ENCODE data around the gene MTG2.
"Not testable (repeated sequence)": the region's sequence is repeated elsewhere in the genome, so short reads cannot be mapped to it uniquely, and the experiment has no call there.

MTG2 gene

GRCh38 chr20:62142252-62143080 is 40.4 kb upstream of the MTG2 start:
- Mint-ChIP-seq H3K27ac (peak overlapping the region; percentile 91 to 98), H3K9me3 (no peaks in the 10 kb centered on the region), H3K4me3 (peak overlapping the region; percentile 88 to 93), H3K4me1 (peaks cover 64% of the 10 kb centered on the region), H3K27me3 (no peaks in the 10 kb centered on the region)
- DNase-seq = peak in 1 of 2 donors; percentile 22
- peak; percentile 18 for ATAC-seq

DNA sequence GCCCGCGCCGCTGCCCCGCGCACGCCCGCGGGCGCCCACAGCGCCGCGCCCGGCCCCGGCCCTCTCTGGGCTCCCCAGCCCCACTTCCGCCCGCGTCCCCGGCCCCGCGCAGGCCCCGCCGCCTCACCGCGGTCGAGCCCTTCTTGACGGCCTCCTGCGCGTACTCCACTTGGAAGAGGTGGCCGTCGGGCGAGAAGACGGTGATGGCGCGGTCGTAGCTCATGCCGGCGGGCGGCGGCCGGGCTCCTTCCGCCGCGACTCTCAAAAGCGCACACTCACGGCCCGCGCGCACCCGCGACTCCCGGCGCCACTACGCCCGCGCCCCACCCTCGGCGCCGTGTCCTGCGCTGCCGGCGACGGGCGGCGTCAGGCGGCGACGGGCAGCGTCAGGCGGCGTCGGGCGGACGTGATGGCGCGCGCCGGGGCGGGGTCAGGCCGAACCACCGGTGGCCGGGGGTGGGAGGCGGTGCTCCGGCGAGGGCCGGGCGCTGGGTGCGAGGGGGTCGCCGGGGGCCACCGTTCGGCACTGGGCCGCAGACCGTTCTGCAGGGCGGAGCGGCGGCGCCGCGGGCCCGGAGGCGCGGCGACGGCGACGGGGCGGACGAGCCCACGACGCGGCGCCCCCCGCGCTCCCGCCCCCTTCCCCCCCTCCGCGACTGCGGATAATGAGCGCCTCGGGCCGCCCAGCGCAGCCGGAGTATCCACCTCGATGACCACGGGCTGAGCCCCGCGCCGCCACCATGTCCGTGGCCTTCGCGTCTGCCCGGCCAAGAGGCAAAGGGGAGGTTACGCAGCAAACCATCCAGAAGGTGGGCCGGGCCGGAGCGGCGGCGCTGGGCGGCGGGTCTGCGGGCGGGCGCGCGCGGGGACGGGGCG is 39.5 kb upstream of the MTG2 start, which contains the start of the genes PSMA7 and SS18L1:
PSMA7 (minus strand) TSS at position 314 of the 876 bp plus-strand sequence; CDS start at position 223, 91 bp downstream.
SS18L1 (plus strand) TSS at position 689 of the 876 bp plus-strand sequence; CDS start at position 741, 52 bp downstream.
- no peaks in the 10 kb centered on the region for H3K9me3 Mint-ChIP-seq
- ATAC-seq (peak; percentile 89), DNase-seq (peak; percentile 85 to 89)
- H3K27me3 Mint-ChIP-seq = no peaks in the 10 kb centered on the region
- peak within 1 kb of the TSS; percentile 88 to 93 for H3K4me3 Mint-ChIP-seq
- H3K4me1 Mint-ChIP-seq = peaks cover 60% of the 10 kb centered on the region
- H3K27ac Mint-ChIP-seq = peak within 1 kb of the TSS; percentile 93 to 98

GRCh38 chr20:62143957-62144825 is 38.6 kb upstream of the MTG2 start:
- ATAC-seq (peak; percentile 32), DNase-seq (peak; percentile 60 to 62)
- H3K27me3 Mint-ChIP-seq = no peaks in the 10 kb centered on the region
- H3K4me3 Mint-ChIP-seq = peak overlapping the region; percentile 81 to 83
- peak overlapping the region in 1 of 2 donors; percentile 89 for H3K27ac Mint-ChIP-seq
- H3K4me1 Mint-ChIP-seq = peaks cover 65% of the 10 kb centered on the region
- H3K9me3 Mint-ChIP-seq = no peaks in the 10 kb centered on the region

GRCh38 chr20:62145688-62146018 is 37.2 kb upstream of the MTG2 start:
- no peaks in the 10 kb centered on the region for H3K27me3 Mint-ChIP-seq
- DNase-seq (no peak), ATAC-seq (no peak)
- H3K4me1 Mint-ChIP-seq = peaks cover 57% of the 10 kb centered on the region
- H3K27ac Mint-ChIP-seq = no peak overlapping the region
- no peaks in the 10 kb centered on the region for H3K9me3 Mint-ChIP-seq
- H3K4me3 Mint-ChIP-seq = no peak overlapping the region

DNA sequence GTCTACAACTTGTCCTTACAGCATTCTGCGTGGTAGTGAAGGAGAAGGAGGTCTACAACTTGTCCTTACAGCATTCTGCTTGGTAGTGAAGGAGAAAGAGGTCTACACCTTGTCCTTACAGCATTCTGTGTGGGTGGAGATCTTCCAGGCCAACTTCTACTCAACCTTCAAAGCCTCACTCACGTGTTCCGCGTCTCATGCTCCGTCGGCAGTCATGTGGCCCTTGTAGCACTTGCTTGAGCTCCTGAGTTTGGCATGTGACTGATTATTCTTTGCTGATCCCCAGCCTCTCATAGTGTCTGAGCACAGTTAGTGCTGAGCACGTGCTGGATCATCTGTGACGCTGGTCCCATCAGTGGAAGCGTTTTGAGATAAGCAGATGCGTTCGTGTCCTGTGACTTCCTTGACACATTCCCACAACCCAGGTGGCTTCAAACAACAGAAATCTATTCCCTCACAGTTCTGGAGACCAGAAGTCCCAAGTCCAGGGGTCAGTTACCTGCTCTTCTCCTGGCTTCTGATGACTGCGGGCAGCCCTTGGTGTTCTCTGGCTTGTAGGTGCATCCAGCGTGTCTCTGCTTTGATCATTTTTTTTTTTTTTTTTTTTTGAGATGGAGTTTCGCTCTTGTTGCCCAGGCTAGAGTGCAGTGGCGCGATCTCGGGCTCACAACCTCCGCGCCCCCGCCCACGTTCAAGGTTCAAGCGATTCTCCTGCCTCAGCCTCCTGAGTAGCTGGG is 36.6 kb upstream of the MTG2 start:
- Mint-ChIP-seq H3K4me3 (no peak overlapping the region), H3K27ac (no peak overlapping the region), H3K4me1 (peaks cover 52% of the 10 kb centered on the region)

DNA sequence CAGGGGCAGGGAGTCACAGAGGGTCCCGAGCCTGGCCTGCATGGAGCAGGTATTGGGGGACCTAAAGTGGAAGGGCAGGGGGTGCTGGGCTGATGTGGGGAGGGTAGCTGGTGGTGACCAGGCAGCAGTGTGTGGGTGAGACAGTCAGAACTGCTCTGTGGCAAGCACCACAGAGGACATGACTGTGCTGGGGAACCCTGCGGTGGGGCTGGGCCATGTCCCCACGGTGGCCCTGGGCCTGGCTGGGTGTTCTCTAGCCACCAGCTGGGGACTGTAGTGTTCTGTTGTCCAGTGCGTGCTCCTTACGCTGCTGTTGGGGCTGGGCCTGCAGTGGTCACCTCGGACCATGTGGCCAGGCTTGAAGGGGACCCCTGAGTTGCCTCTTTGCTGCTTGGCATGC is 35.7 kb upstream of the MTG2 start:
- peaks cover 0 to 2% of the 10 kb centered on the region in 2 donors for H3K9me3 Mint-ChIP-seq
- H3K27me3 Mint-ChIP-seq = no peaks in the 10 kb centered on the region
- H3K27ac Mint-ChIP-seq = no peak overlapping the region
- DNase-seq = no peak
- peaks cover 46% of the 10 kb centered on the region for H3K4me1 Mint-ChIP-seq
- no peak overlapping the region for H3K4me3 Mint-ChIP-seq
- ATAC-seq = no peak

More for the DNA sequence above, 36.6 kb upstream of the MTG2 start:
- DNase-seq (no peak), ATAC-seq (no peak)
- H3K27me3 Mint-ChIP-seq = no peaks in the 10 kb centered on the region
- H3K9me3 Mint-ChIP-seq = no peaks in the 10 kb centered on the region

GRCh38 chr20:62147528-62147927 is 35.3 kb upstream of the MTG2 start:
- DNase-seq (no peak), ATAC-seq (no peak)
- H3K27ac Mint-ChIP-seq = peak overlapping the region in 1 of 2 donors; percentile 54
- no peak overlapping the region for H3K4me3 Mint-ChIP-seq
- peaks cover 0 to 6% of the 10 kb centered on the region in 2 donors for H3K9me3 Mint-ChIP-seq
- no peaks in the 10 kb centered on the region for H3K27me3 Mint-ChIP-seq
- H3K4me1 Mint-ChIP-seq = peaks cover 47% of the 10 kb centered on the region

DNA sequence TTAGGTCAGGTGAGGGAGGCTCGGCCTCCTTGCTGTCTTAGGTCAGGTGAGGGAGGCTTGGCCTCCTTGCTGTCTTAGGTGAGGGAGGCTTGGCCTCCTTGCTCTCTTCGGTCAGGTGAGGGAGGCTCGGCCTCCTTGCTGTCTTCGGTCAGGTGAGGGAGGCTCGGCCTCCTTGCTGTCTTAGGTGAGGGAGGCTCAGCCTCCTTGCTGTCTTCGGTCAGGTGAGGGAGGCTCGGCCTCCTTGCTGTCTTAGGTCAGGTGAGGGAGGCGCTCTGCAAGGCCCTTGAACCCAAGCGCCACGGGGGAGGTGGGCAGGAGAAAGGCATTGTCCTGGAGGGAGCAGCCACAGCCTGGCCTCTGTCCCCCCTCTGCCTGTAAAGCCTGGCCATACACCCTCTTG is 34.4 kb upstream of the MTG2 start:
- H3K27me3 Mint-ChIP-seq, H3K27ac Mint-ChIP-seq, H3K4me3 Mint-ChIP-seq, ATAC-seq, DNase-seq: not testable (repeated sequence)
- H3K4me1 Mint-ChIP-seq = peaks cover 47% of the 10 kb centered on the region
- H3K9me3 Mint-ChIP-seq = peaks cover 6 to 14% of the 10 kb centered on the region in 2 donors

GRCh38 chr20:62148908-62149314 is 33.9 kb upstream of the MTG2 start:
- H3K4me1 Mint-ChIP-seq = peaks cover 47% of the 10 kb centered on the region
- H3K27ac Mint-ChIP-seq = no peak overlapping the region
- no peaks in the 10 kb centered on the region for H3K27me3 Mint-ChIP-seq
- ATAC-seq = no peak
- no peak for DNase-seq
- no peak overlapping the region for H3K4me3 Mint-ChIP-seq
- peaks cover 11 to 19% of the 10 kb centered on the region in 2 donors for H3K9me3 Mint-ChIP-seq

DNA sequence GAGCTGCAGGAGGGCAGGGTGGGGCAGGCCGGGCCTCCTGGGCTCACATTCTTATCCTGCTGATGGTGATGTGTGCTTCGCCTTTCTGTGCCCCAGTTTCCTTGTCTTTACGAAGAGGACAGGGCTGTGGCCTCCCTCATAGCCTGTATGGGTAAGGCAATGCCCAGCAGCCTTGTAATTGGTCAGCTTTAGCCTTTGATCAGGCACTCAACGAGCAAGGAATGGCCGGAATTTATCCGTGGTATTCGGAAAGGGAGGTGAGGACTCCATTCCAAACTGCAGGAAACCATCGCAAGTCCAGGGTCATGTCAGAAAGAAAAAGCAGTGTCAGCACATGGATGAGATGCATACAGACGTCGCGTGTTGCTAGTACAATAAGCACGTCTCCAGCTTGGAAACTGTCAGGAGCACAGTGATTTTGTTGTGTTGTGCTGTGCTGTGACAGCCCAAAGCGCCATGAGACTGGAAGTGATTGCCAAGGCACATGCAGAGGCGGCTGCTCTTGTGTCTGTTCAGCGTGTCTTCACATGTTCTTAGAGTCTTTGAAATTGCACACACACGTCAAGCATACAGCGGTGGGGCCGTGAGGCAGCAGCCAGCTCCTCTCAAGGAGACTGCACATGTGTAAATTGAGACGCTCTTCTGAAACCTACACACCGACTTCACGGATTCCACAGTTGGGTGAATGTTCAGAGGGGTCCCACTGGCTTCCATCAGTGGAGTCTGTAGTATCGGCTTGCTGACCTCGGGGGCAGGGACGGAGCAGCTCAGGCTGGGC is 33.1 kb upstream of the MTG2 start:
- ATAC-seq (no peak), DNase-seq (no peak)
- peaks cover 12 to 19% of the 10 kb centered on the region in 2 donors for H3K9me3 Mint-ChIP-seq
- H3K4me3 Mint-ChIP-seq = no peak overlapping the region
- H3K4me1 Mint-ChIP-seq = peaks cover 44% of the 10 kb centered on the region
- no peak overlapping the region for H3K27ac Mint-ChIP-seq
- H3K27me3 Mint-ChIP-seq = no peaks in the 10 kb centered on the region

- peaks cover 38% of the 10 kb centered on the region for H3K4me1 Mint-ChIP-seq
- H3K4me3 Mint-ChIP-seq = no peak overlapping the region
- no peaks in the 10 kb centered on the region for H3K27me3 Mint-ChIP-seq
- ATAC-seq (no peak), DNase-seq (no peak)
- H3K27ac Mint-ChIP-seq = peak overlapping the region in 1 of 2 donors; percentile 89
- peaks cover 12 to 19% of the 10 kb centered on the region in 2 donors for H3K9me3 Mint-ChIP-seq
Observed at GRCh38 chr20:62150310-62150575, 32.6 kb upstream of the MTG2 start.

- Mint-ChIP-seq H3K4me1 (peaks cover 37% of the 10 kb centered on the region), H3K4me3 (no peak overlapping the region), H3K27me3 (no peaks in the 10 kb centered on the region), H3K27ac (peak overlapping the region in 1 of 2 donors; percentile 60), H3K9me3 (peaks cover 12 to 19% of the 10 kb centered on the region in 2 donors)
- ATAC-seq (no peak), DNase-seq (no peak)
Observed at GRCh38 chr20:62151225-62151624, 31.6 kb upstream of the MTG2 start.

- no peak overlapping the region for H3K4me3 Mint-ChIP-seq
- no peak for ATAC-seq
Observed at GRCh38 chr20:62151835-62152364, 30.9 kb upstream of the MTG2 start.

More at GRCh38 chr20:62151835-62152364, 30.9 kb upstream of the MTG2 start:
- Mint-ChIP-seq H3K4me1 (peaks cover 40% of the 10 kb centered on the region), H3K27ac (no peak overlapping the region), H3K9me3 (peaks cover 12 to 19% of the 10 kb centered on the region in 2 donors), H3K27me3 (no peaks in the 10 kb centered on the region)
- no peak for DNase-seq
